Measurements from ENCODE around the gene VPS26C. TPM values are rescaled to one million over a fixed set of nuclear protein-coding genes. Genes with fewer than 3 reads are reported as not detected.

VPS26C gene
- total and polyA plus RNA-seq, 2 of the 13 experiments (the other 11 are each of a cell fraction or from before 2014, with no cell fraction given) = 30.3 to 39.7 TPM

- TF ChIP-seq, protein P1, sequence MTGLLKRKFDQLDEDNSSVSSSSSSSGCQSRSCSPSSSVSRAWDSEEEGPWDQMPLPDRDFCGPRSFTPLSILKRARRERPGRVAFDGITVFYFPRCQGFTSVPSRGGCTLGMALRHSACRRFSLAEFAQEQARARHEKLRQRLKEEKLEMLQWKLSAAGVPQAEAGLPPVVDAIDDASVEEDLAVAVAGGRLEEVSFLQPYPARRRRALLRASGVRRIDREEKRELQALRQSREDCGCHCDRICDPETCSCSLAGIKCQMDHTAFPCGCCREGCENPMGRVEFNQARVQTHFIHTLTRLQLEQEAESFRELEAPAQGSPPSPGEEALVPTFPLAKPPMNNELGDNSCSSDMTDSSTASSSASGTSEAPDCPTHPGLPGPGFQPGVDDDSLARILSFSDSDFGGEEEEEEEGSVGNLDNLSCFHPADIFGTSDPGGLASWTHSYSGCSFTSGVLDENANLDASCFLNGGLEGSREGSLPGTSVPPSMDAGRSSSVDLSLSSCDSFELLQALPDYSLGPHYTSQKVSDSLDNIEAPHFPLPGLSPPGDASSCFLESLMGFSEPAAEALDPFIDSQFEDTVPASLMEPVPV (CRISPR knock-in tag; IDR thresholded peaks at IDR 0.05) = 0 out of 2 replicates have a peak, but pooled peaks have one; percentile 8
- peak; percentile 54 for TF ChIP-seq POLR2G (IDR thresholded peaks at IDR 0.05; ENCODE audit: low read depth, low read length)
- TF ChIP-seq REL (CRISPR knock-in tag; conservative IDR thresholded peaks at IDR 0.05) = peak; percentile 77; the same call in 1 of the 2 replicates
- 0 out of 2 replicates have a peak, but pooled peaks have one; percentile 3 for TF ChIP-seq NFKB2 (CRISPR knock-in tag; IDR thresholded peaks at IDR 0.05; ENCODE audit: borderline replicate concordance)
- TF ChIP-seq RFXANK (CRISPR knock-in tag; IDR thresholded peaks at IDR 0.05) = no peak
- TF ChIP-seq MED1 (CRISPR knock-in tag; IDR thresholded peaks at IDR 0.05) = 0 out of 2 replicates have a peak, but pooled peaks have one; percentile 4
- TF ChIP-seq ZNF510 (CRISPR knock-in tag; IDR thresholded peaks at IDR 0.05; ENCODE audit: low read depth) = 0 out of 2 replicates have a peak, but pooled peaks have one; percentile 13
- TF ChIP-seq ATF1 (CRISPR knock-in tag; IDR thresholded peaks at IDR 0.05) = no peak
- TF ChIP-seq ZNF644 (CRISPR knock-in tag; IDR thresholded peaks at IDR 0.05; ENCODE audit: low read depth) = 0 out of 2 replicates have a peak, but pooled peaks have one; percentile 30
- TF ChIP-seq CCDC6 (CRISPR knock-in tag; IDR thresholded peaks at IDR 0.05) = no peak
- TF ChIP-seq ZBTB7B (CRISPR knock-in tag; IDR thresholded peaks at IDR 0.05) = no peak
- TF ChIP-seq MAZ (IDR thresholded peaks at IDR 0.05; ENCODE audit: borderline replicate concordance, low read depth, low read length) = no peak
- TF ChIP-seq MAZ (CRISPR knock-in tag; IDR thresholded peaks at IDR 0.05; ENCODE audit: low read depth) = peak; percentile 41; the same call in 1 of the 2 replicates
- TF ChIP-seq ZNF101 (CRISPR knock-in tag; IDR thresholded peaks at IDR 0.05; ENCODE audit: borderline replicate concordance, low read depth) = no peak
- TF ChIP-seq ZNF841 (CRISPR knock-in tag; IDR thresholded peaks at IDR 0.05; ENCODE audit: borderline replicate concordance) = no peak
- TF ChIP-seq NCOA5 (CRISPR knock-in tag; IDR thresholded peaks at IDR 0.05) = no peak
- TF ChIP-seq, protein P2, sequence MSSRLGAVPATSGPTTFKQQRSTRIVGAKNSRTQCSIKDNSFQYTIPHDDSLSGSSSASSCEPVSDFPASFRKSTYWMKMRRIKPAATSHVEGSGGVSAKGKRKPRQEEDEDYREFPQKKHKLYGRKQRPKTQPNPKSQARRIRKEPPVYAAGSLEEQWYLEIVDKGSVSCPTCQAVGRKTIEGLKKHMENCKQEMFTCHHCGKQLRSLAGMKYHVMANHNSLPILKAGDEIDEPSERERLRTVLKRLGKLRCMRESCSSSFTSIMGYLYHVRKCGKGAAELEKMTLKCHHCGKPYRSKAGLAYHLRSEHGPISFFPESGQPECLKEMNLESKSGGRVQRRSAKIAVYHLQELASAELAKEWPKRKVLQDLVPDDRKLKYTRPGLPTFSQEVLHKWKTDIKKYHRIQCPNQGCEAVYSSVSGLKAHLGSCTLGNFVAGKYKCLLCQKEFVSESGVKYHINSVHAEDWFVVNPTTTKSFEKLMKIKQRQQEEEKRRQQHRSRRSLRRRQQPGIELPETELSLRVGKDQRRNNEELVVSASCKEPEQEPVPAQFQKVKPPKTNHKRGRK (CRISPR knock-in tag; IDR thresholded peaks at IDR 0.05) = 0 out of 2 replicates have a peak, but pooled peaks have one; percentile 59
- no peak for TF ChIP-seq MNT (IDR thresholded peaks at IDR 0.05)
- no peak for TF ChIP-seq HNRNPH1 (optimal IDR thresholded peaks at IDR 0.05; ENCODE audit: low read depth, low read length)
- TF ChIP-seq HNRNPL (IDR thresholded peaks at IDR 0.05; ENCODE audit: low read depth, low read length) = 0 out of 2 replicates have a peak, but pooled peaks have one; percentile 12
- TF ChIP-seq ELF4 (CRISPR knock-in tag; IDR thresholded peaks at IDR 0.05; ENCODE audit: borderline replicate concordance) = no peak
- TF ChIP-seq IKZF4 (CRISPR knock-in tag; IDR thresholded peaks at IDR 0.05; ENCODE audit: borderline replicate concordance, low read depth, not compliant biosample characterization) = no peak
- no peak for TF ChIP-seq FOXK1 (CRISPR knock-in tag; IDR thresholded peaks at IDR 0.05; ENCODE audit: borderline replicate concordance, low read depth)
- TF ChIP-seq ZFP82 (CRISPR knock-in tag; IDR thresholded peaks at IDR 0.05; ENCODE audit: borderline replicate concordance) = peak; percentile 88; the same call in 1 of the 2 replicates
- TF ChIP-seq ZIK1 (CRISPR knock-in tag; IDR thresholded peaks at IDR 0.05; ENCODE audit: borderline replicate concordance, low read depth) = 0 out of 2 replicates have a peak, but pooled peaks have one; percentile 16
- TF ChIP-seq ZNF775 (CRISPR knock-in tag; IDR thresholded peaks at IDR 0.05; ENCODE audit: borderline replicate concordance) = 0 out of 2 replicates have a peak, but pooled peaks have one; percentile 36
These were observed 9.6 kb downstream of the VPS26C start (continued) for GRCh38 chr21:37257511-37257966.

Data from HepG2 (cell line).